C4-2B (cell line): ENCODE data around the gene CA4.

Experiments used
- H3K27ac ChIP-seq: fragments of 450-650 bp; 2 replicates; pipeline ENCODE4 v1.5.1; 2017
- ZFX ChIP-seq: fragments of 450-650 bp; IDR thresholded peaks from 2 replicates; pipeline ENCODE4 v1.6.1; 2017
- TF ChIP-seq, protein P1 (sequence below): fragments of 450-650 bp; conservative IDR thresholded peaks from 2 replicates; pipeline ENCODE4 v1.5.1; 2017; ENCODE audit warnings: mild to moderate bottlenecking

Gene CA4

DNA sequence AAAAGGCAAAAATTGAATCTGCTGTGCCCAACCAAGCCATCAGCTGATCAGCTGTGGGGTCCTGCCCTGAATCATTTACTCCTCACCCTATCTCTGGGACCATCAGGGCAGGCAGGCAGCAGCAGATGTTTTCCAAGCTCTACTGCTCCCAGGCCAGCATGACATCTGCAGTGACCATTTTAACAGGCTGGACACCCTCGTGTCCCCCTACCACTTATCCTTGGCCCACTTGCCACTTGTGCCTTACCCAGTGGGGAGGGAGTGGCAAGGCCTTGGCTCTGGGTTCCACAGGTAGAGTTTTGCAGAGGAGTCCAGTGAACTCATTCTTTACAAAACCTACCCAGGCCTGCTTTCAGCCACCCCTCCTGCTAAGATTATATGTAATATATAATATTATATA is 12.0 kb upstream of the CA4 start:
- H3K27ac ChIP-seq: no peak overlapping the region
- no peak for TF ChIP-seq ZFX
- TF ChIP-seq, protein P1, sequence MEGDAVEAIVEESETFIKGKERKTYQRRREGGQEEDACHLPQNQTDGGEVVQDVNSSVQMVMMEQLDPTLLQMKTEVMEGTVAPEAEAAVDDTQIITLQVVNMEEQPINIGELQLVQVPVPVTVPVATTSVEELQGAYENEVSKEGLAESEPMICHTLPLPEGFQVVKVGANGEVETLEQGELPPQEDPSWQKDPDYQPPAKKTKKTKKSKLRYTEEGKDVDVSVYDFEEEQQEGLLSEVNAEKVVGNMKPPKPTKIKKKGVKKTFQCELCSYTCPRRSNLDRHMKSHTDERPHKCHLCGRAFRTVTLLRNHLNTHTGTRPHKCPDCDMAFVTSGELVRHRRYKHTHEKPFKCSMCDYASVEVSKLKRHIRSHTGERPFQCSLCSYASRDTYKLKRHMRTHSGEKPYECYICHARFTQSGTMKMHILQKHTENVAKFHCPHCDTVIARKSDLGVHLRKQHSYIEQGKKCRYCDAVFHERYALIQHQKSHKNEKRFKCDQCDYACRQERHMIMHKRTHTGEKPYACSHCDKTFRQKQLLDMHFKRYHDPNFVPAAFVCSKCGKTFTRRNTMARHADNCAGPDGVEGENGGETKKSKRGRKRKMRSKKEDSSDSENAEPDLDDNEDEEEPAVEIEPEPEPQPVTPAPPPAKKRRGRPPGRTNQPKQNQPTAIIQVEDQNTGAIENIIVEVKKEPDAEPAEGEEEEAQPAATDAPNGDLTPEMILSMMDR: no peak

DNA sequence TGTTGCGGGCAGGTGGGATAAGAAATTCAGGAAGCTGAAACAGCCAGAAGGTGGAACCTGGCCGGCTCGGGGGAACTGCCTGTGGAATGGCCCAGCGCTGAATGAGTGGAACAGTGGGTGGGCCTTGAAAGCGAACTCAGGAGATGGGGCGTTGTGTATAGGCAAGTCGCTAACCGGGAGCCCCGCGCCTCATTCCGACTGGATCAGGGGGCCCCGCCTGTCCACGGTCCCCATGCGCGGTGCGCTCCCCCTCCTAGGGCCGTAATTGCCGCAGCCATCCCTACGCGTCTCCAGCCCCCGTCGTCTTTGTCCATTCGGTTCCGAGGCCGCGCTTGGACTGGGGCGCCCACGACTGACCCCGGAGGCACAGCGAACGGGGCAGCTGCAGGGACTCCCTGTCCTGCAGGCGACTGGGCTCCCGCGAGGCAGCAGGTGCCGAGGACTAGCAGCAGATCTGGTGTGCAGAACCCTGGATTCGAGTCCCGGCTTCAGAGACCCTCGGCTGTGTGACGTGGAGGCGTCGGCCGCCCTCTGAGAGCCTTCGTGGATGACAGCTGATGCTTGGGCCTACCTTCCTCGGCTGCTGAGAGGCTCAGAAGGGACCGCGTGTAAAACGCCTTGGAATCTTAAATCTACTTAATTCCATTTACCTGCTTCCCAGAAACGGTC is 10.9 kb upstream of the CA4 start:
- no peak for TF ChIP-seq ZFX
- TF ChIP-seq, protein P1: no peak
- H3K27ac ChIP-seq: no peak overlapping the region

DNA sequence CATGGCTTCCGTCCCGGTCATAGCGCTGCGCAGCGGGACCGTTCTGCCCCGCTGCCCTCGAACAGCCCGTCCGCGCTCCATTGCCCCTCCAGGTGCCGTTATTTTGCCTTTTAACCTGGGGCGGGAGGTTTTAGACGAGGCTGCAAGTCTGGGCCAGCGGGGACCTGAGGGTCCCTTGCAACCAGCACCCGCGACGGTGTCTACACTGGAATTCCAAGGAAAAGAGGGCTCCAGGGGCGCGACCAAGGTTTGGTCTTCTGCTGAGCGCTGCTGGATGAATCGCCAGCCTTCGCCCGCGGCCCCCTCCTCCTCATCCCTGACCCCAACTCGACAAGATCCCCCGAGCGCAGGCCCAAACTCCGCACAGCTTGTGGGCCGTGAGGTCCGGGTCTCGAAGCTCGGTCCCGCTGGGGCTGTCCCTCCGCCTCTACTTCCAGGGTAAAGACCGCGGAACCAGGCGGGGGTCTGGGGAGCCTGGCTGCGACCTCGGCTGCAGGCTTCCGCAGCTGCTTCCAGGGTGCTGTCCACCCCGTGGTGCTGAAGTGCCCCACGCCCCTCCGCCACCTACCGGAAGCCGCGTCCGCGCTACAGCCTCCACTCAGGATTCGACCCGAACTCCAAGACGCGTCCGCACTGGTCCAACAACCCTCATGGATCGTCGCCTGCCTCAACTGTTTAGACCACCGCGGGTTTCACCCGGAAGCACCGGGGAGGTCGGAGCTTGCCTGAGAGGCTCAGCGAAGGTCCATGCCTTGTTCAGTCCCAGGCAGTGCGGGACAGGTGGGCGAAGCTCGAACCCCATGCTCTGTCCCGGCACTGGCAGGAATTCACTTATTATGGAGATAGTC is 10.1 kb upstream of the CA4 start:
- TF ChIP-seq ZFX: no peak
- TF ChIP-seq, protein P1: peak; percentile 81
- H3K27ac ChIP-seq: no peak overlapping the region

DNA sequence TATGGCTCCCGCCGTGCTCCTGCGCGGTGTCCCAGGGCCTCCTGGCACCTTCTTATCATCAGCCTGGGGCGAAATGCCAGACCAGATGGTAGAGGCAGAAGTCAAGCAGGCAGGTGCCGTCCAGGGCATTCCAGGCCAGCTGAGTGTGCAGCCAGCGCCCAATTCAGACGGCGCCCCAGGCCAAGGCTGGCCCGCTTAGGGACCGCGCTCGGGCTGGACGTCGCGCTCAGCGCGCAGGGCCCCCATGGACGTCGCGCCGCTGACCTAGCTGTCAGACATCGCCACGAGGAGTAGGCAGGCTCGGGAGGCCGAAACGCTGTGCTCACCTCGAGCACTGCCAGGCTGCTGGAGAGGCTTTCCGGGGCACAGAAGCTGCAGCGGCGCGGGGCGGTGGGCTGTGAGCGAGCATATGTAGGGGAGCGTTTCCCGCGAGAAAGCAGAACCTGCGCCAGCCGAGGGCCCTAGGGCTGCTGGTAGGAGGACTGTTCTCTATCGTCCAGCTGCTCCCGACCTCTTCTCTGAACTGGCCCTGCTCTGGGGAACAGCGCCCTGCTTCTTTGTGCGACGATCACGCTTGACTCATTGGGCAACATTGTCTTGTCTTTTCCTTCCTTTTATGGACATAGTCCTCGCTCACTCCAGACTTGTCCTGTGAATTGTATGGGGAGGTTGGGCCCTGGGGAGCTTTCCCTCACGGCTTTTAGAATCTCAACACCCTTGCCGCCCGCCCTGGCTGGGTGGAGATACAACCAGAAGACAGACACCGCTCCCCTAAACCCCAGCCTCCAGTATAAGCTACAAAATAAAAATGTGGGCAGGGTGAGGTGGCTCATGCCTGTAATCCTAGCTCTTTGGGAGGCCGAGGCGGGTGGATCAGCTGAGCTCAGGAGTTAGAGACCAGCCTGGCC is 8.4 kb upstream of the CA4 start:
- H3K27ac ChIP-seq: no peak overlapping the region
- TF ChIP-seq, protein P1: no peak
- TF ChIP-seq ZFX: no peak

DNA sequence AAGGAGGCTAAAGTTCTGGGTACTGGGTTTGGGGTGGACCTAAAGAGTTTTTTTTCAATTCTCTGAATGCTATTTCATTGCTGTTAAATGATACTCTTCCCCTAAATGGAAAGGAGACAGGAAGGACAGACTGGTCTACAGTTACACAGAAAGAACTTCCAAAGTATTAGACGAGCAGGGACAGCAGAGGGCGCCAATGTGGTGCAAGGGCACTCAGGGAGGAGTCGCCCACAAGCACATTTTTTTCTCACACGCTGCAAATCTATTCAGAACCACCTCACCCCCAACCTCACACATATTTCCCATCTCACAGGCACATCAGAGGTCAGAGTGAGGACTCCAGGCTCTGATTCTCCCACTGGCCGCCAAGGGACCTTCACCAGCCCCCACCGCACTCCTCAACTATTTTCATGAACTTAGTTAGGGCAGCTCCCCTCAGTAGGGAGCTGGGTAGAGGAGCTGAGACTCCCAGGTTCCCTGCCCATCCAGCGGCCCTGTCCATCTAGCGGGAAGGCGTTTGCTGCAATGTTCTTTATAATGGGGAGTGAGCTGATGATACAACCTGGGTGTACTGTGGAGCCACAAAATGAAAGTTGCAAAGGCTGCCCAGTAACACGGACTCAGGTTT is 6.8 kb upstream of the CA4 start:
- TF ChIP-seq, protein P1: peak; percentile 94
- TF ChIP-seq ZFX: no peak
- H3K27ac ChIP-seq: no peak overlapping the region

DNA sequence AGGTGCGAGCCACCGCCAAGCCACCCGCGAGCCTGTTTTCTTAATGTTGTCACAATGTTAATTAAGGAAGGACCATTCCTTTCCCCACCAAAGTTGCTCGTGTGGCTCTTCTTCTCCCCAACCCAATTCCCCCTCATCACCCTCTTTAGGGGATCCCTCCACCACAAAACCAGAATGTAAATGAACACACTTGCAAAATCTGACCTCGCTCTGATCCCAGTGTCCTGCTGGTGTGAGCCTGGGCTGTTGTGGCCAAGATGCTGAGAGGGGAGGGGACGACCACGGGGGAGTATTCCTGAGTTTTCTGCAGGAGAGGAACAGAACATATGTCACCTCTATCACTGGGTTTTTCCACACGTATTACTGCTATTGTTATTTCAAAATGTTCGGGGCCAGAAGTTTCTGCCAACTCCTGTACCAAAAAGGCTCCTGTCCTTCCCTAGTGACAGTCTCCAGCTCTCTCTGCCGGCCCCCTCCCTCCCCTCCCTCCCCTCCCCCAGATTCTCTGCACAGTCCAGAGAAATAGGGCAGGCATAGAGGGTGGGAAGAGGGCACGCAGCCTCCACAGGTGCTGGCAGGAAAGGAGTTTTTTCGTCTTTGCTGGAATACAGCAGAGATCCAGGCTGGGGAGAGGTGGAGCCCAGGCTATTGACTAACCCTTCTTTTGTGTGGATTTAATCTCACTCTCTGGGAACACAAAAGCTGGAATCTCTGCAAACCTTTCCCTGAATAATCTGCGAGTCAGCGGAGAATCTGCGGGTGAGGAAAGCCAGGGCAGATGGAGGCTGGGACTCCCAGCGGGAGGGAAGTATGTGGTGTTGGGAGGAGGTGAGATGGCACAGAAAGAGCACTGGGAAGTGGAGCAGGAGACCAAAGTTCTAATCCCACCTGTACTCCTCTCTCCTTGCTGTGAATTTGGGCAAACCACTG is 4.5 kb upstream of the CA4 start:
- H3K27ac ChIP-seq: no peak overlapping the region
- TF ChIP-seq ZFX: no peak
- TF ChIP-seq, protein P1: no peak
